ENCODE measurements around the gene FGF22. TPM values are rescaled to one million over a fixed set of nuclear protein-coding genes. Genes with fewer than 3 reads are reported as not detected.

The FGF22 gene
- total RNA-seq, 4 donors from 2014 or later: 0.67 to 4.7 (median 1.2) TPM

DNA sequence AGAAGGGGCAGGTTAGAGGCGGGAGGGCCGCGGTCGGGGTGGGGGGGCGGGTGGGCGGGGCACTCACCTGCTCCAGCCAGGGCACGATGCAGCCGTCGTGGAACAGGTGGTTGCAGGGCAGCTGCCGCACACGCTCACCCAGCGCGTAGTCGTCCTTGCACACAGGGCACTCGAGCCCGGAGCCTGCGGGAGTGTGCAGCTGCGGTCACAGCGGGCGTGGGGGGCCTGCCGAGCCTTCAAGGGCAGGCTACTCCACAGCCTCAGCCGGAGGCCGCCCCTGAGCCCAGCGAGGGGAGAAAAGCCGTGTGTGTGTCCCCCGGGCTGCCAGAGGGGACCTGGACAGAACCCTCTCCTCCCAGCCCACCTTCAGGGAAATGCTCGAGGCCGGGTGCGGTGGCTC, 8.6 kb downstream of the FGF22 start:
- Histone ChIP-seq H3K4me1 (no peaks in the 10 kb centered on the region), H3K27ac (no peak overlapping the region), H3K4me3 (no peak overlapping the region), H3K36me3 (peaks cover 0 to 87% of the 10 kb centered on the region in 2 donors), H3K9me3 (no peaks in the 10 kb centered on the region), H3K27me3 (no peaks in the 10 kb centered on the region)
- no CpG with 5 or more reads among the region's 29 CpGs for WGBS, 2 donors (ENCODE audit: low coverage in 1 of 2)
- TF ChIP-seq EP300 (IDR thresholded peaks at IDR 0.05): no peak
- ATAC-seq: no peak

DNA sequence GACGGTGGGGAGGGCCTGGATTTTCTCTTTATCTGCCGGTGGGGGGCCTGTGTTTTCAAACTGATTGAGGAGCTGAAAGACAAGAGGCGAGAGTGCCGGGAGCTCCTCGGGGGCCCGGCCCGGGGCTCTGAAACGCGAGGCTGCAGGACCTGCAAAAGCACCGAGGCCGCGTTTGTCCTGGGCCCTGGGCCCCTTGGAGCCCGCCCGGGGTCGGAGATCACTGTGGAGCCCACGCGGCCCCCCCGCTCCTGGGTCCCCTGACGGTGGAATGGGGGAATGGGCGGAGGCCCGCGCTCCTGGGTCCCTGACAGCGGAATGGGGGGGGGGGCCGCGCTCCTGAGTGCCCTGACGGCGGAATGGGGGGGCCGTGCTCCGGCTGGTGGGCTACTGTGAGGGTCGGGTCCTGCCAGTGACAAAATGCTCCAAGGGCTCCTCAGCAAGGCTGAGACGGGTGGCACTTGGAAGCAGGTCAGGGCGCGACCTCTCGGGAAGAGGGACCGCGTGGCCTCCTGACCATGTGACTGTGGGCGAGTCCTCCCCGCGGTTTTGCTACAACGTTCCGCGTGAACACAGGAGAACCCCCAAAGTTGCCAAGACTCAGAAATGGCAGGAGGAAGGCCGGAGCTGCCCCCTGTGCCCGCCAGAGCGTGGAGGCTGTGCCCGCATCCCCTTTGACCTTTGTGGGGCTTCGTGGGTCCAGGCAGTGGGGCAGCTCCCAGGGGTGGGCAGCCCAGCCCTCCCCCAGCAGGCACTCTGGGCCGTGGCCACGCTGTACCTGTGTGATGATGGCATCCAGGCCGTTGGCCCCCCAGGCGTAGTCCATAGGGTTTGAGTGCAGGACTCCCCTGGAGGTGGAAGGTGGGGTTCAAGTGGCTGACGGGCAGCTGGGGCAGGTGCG, 9.5 kb downstream of the FGF22 start:
- TF ChIP-seq, protein P1, sequence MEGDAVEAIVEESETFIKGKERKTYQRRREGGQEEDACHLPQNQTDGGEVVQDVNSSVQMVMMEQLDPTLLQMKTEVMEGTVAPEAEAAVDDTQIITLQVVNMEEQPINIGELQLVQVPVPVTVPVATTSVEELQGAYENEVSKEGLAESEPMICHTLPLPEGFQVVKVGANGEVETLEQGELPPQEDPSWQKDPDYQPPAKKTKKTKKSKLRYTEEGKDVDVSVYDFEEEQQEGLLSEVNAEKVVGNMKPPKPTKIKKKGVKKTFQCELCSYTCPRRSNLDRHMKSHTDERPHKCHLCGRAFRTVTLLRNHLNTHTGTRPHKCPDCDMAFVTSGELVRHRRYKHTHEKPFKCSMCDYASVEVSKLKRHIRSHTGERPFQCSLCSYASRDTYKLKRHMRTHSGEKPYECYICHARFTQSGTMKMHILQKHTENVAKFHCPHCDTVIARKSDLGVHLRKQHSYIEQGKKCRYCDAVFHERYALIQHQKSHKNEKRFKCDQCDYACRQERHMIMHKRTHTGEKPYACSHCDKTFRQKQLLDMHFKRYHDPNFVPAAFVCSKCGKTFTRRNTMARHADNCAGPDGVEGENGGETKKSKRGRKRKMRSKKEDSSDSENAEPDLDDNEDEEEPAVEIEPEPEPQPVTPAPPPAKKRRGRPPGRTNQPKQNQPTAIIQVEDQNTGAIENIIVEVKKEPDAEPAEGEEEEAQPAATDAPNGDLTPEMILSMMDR (IDR thresholded peaks at IDR 0.05): no peak
- TF ChIP-seq POLR2A (IDR thresholded peaks at IDR 0.05) (no peak), POLR2AphosphoS5 (IDR thresholded peaks at IDR 0.05) (no peak), EP300 (IDR thresholded peaks at IDR 0.05) (no peak)
- H3K9me3 ChIP-seq: no peaks in the 10 kb centered on the region
- no peaks in the 10 kb centered on the region for H3K27me3 ChIP-seq
- peaks cover 0 to 7% (median 0%) of the 10 kb centered on the region in 3 donors for H3K4me1 ChIP-seq
- H3K27ac ChIP-seq: no peak overlapping the region
- H3K36me3 ChIP-seq: peaks cover 0 to 96% of the 10 kb centered on the region in 2 donors
- no peak overlapping the region for H3K4me3 ChIP-seq
- 93% methylated on average over 2 of the region's 53 CpGs; no CpG with 5 or more reads in 1 of the 2 donors for WGBS, 2 donors (ENCODE audit: low coverage in 1 of 2)
- ATAC-seq: no peak

DNA sequence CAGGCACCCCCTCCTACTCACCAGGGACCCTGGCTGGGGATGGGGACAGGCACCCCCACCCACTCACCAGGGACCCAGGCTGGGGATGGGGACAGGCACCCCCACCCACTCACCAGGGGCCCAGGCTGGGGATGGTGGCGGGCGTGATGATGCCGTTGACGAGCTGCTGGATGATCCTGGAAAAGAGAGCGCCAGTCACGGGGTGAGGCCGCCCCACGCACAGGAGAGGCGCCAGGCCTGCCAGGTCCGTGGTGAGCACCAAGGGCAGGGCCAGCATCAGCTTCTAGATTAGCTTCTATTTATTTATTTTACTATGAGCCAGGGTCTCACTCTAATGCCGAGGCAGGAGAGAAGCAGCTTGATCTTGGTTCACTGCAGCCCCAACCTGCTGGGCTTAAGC, 10.4 kb downstream of the FGF22 start:
- Histone ChIP-seq H3K27ac (no peak overlapping the region), H3K36me3 (peaks cover 0 to 95% of the 10 kb centered on the region in 2 donors), H3K27me3 (no peaks in the 10 kb centered on the region), H3K4me3 (no peak overlapping the region), H3K9me3 (no peaks in the 10 kb centered on the region), H3K4me1 (peaks cover 0 to 7% (median 0%) of the 10 kb centered on the region in 3 donors)
- ATAC-seq: no peak
- 80 to 83% methylated on average over 1 to 9 of the region's 11 CpGs for WGBS, 2 donors (ENCODE audit: low coverage in 1 of 2)
- TF ChIP-seq POLR2AphosphoS5 (IDR thresholded peaks at IDR 0.05) (no peak), EP300 (IDR thresholded peaks at IDR 0.05) (no peak), POLR2A (IDR thresholded peaks at IDR 0.05) (no peak)
- TF ChIP-seq, protein P1 (IDR thresholded peaks at IDR 0.05): no peak

DNA sequence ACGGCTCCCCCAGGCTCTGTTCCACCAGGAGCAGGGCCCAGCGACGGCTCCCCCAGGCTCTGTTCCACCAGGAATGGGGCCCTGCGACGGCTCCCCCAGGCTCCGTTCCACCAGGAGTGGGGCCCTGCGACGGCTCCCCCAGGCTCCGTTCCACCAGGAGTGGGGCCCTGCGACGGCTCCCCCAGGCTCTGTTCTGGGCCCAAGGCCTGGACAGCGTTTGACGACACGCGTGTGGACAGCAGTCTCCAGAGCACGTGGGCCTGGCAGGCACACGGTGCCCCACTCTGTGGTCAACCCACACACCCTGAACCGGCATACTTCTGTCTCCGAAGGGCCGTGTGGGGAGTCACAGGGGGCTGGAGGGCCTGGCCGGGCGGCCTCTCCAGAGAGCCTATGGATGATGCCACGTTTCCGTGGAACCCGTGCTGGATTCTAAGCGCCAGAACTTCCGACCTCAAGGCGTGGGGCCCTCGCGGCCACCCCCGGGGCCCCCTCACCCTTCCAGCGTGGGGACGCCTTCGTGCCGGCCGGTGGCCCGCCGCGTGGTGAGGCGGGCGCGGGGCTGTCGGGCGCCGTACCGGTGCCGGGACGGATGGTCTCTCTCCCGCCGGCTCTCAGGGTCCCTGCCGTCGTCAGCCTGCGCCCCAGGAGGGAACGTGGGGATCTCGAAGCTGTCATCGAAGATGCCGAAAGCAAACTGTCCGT, 11.6 kb downstream of the FGF22 start:
- ATAC-seq: no peak
- H3K4me3 ChIP-seq: no peak overlapping the region
- H3K27me3 ChIP-seq: no peaks in the 10 kb centered on the region
- WGBS, 2 donors (ENCODE audit: low coverage in 1 of 2): 97% methylated on average over 7 of the region's 58 CpGs; no CpG with 5 or more reads in 1 of the 2 donors
- no peaks in the 10 kb centered on the region for H3K9me3 ChIP-seq
- peaks cover 0 to 18% (median 0%) of the 10 kb centered on the region in 3 donors for H3K4me1 ChIP-seq
- H3K27ac ChIP-seq: no peak overlapping the region
- TF ChIP-seq POLR2A (IDR thresholded peaks at IDR 0.05): no peak
- no peak for TF ChIP-seq POLR2AphosphoS5 (IDR thresholded peaks at IDR 0.05)
- no peak for TF ChIP-seq EP300 (IDR thresholded peaks at IDR 0.05)
- TF ChIP-seq, protein P1 (IDR thresholded peaks at IDR 0.05): no peak
- H3K36me3 ChIP-seq: peaks cover 0 to 96% of the 10 kb centered on the region in 2 donors

DNA sequence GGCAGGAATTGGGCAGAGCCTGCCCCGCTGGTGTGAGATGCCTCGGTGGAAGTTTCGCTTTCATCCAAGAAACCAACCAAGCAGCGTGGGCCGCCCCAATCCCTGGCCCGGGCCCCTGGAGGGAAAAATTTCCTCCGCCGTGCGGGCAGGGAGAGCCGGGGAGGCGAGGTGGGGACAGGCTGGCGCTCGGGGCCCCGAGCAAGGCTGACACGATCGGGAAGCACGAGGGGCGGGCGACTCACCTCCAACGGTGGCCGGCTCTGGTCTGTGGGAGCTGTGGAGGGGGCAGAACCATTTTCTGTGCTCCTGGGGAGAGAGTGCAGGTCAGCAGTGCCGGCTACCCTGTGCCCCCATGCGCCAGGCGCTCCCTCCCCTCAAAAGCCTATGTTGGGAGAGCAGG, 12.3 kb downstream of the FGF22 start:
- Histone ChIP-seq H3K36me3 (peaks cover 0 to 92% of the 10 kb centered on the region in 2 donors), H3K4me3 (no peak overlapping the region), H3K27ac (no peak overlapping the region), H3K27me3 (no peaks in the 10 kb centered on the region), H3K9me3 (no peaks in the 10 kb centered on the region), H3K4me1 (peaks cover 0 to 26% (median 5%) of the 10 kb centered on the region in 3 donors)
- TF ChIP-seq POLR2A (IDR thresholded peaks at IDR 0.05) (no peak), EP300 (IDR thresholded peaks at IDR 0.05) (no peak), POLR2AphosphoS5 (IDR thresholded peaks at IDR 0.05) (no peak)
- TF ChIP-seq, protein P1 (IDR thresholded peaks at IDR 0.05): no peak
- WGBS, 2 donors (ENCODE audit: low coverage in 1 of 2): 89% methylated on average over 1 of the region's 24 CpGs; no CpG with 5 or more reads in 1 of the 2 donors
- no peak for ATAC-seq
